RWPE2 (cell line): Measurements from ENCODE around the gene GRPEL1.

ENCODE experiments used
- ATAC-seq: fragments of 200-7000 bp; cut with Tn5 transposase; 3 replicates; pipeline ENCODE4 v1.9.1; 2021; ENCODE audit warnings: low read depth
- DNase-seq: peaks from one replicate; pipeline ENCODE4 v3.0.0-alpha.2; 2020; ENCODE audit warnings: low spot score
- H3K27ac ChIP-seq: fragments of 450-650 bp; 2 replicates; pipeline ENCODE4 v1.5.1; 2017; ENCODE audit warnings: mild to moderate bottlenecking; ENCODE audit not compliant: poor library complexity, severe bottlenecking
- H3K27me3 ChIP-seq: fragments of 250-450 bp; sonication (Bioruptor Pico); 2 replicates; pipeline ENCODE4 v1.5.1; 2021; ENCODE audit warnings: mild to moderate bottlenecking, moderate library complexity; ENCODE audit not compliant: insufficient read depth, poor library complexity, severe bottlenecking
- H3K36me3 ChIP-seq: fragments of 250-450 bp; sonication (Bioruptor Pico); 2 replicates; pipeline ENCODE4 v1.5.1; 2020; ENCODE audit warnings: low read depth, mild to moderate bottlenecking, moderate library complexity
- H3K4me1 ChIP-seq: fragments of 250-450 bp; sonication (Bioruptor Pico); 2 replicates; pipeline ENCODE4 v1.5.1; 2021; ENCODE audit warnings: mild to moderate bottlenecking, moderate library complexity; ENCODE audit not compliant: insufficient read depth, poor library complexity, severe bottlenecking
- H3K4me3 ChIP-seq: fragments of 250-450 bp; sonication (Bioruptor Pico); 2 replicates; pipeline ENCODE4 v1.5.1; 2021; ENCODE audit warnings: mild to moderate bottlenecking, moderate library complexity; ENCODE audit not compliant: severe bottlenecking
- H3K9me3 ChIP-seq: fragments of 250-450 bp; sonication (Bioruptor Pico); 2 replicates; pipeline ENCODE4 v1.5.1; 2021; ENCODE audit warnings: mild to moderate bottlenecking, moderate library complexity; ENCODE audit not compliant: severe bottlenecking
- CTCF ChIP-seq: fragments of 450-650 bp; IDR thresholded peaks from one replicate; pipeline ENCODE4 v1.5.1; 2017; ENCODE audit warnings: mild to moderate bottlenecking, moderate library complexity; ENCODE audit not compliant: poor library complexity, severe bottlenecking

The GRPEL1 gene

GRCh38 chr4:7111441-7111840 is 43.6 kb upstream of the GRPEL1 start:
- DNase-seq, result no peak
- ATAC-seq, result no peak
- no peak for TF ChIP-seq CTCF

DNA sequence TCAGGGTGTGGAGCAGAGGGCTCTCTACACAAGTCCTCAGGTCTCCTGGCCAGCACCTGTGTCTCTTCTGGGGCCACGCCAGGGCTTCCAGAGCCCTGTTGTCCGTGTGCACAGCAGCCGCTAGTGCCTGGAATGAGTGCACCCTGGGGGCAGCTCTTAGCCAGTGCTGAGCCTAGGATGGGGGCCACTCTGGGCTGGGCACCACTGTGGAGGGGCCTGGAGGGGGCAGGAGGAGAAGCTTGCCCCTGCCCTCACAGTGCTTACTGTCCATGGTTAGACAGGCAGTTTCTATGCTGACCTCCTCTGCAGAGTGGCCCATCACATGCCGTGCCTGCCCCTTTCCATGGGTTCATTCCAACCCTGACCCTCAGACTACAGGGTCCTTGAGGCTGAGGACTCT is 42.7 kb upstream of the GRPEL1 start:
- TF ChIP-seq CTCF, result no peak
- no peak for ATAC-seq
- DNase-seq, result no peak
- Histone ChIP-seq H3K4me3 (no peak overlapping the region), H3K36me3 (no peaks in the 10 kb centered on the region), H3K27ac (no peak overlapping the region), H3K27me3 (no peaks in the 10 kb centered on the region), H3K9me3 (no peaks in the 10 kb centered on the region), H3K4me1 (no peaks in the 10 kb centered on the region)

More at GRCh38 chr4:7111441-7111840, 43.6 kb upstream of the GRPEL1 start:
- Histone ChIP-seq H3K27ac (no peak overlapping the region), H3K9me3 (no peaks in the 10 kb centered on the region), H3K4me1 (no peaks in the 10 kb centered on the region), H3K4me3 (no peak overlapping the region), H3K27me3 (no peaks in the 10 kb centered on the region), H3K36me3 (no peaks in the 10 kb centered on the region)

GRCh38 chr4:7109169-7109568 is 41.3 kb upstream of the GRPEL1 start:
- no peak for TF ChIP-seq CTCF
- no peaks in the 10 kb centered on the region for H3K4me1 ChIP-seq
- no peaks in the 10 kb centered on the region for H3K36me3 ChIP-seq
- H3K27ac ChIP-seq, result no peak overlapping the region
- no peak overlapping the region for H3K4me3 ChIP-seq
- ATAC-seq (no peak), DNase-seq (no peak)
- H3K27me3 ChIP-seq, result no peaks in the 10 kb centered on the region
- H3K9me3 ChIP-seq, result no peaks in the 10 kb centered on the region

DNA sequence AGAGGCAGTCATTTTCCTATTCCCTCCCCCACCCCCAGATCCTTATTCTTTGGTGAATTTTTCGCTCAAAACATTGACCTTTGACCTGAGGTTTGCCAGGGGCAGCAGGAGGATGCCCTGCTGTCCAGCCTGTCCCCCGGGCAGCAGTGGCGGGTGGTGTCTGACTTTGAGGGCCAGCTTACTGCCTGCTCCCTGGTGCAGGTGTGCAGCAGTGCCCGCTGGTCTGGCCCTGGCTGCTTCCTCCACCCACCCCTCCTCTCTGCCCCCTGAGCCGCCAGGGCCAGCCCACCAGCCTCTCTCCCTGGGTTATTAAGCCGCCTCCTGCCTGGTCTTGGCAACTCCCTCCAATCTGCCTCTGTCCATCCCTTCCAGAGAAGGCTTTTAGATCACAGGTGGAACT is 40.8 kb upstream of the GRPEL1 start:
- H3K27ac ChIP-seq, result no peak overlapping the region
- no peaks in the 10 kb centered on the region for H3K36me3 ChIP-seq
- H3K27me3 ChIP-seq, result no peaks in the 10 kb centered on the region
- ATAC-seq, result no peak
- no peak for TF ChIP-seq CTCF
- no peaks in the 10 kb centered on the region for H3K4me1 ChIP-seq
- no peak overlapping the region for H3K4me3 ChIP-seq
- H3K9me3 ChIP-seq, result no peaks in the 10 kb centered on the region
- DNase-seq, result no peak

- DNase-seq (no peak), ATAC-seq (no peak)
- no peak overlapping the region for H3K27ac ChIP-seq
- no peaks in the 10 kb centered on the region for H3K27me3 ChIP-seq
- H3K4me1 ChIP-seq, result no peaks in the 10 kb centered on the region
- no peaks in the 10 kb centered on the region for H3K36me3 ChIP-seq
- no peak for TF ChIP-seq CTCF
- no peaks in the 10 kb centered on the region for H3K9me3 ChIP-seq
- no peak overlapping the region for H3K4me3 ChIP-seq
Observed at GRCh38 chr4:7108046-7108625, 40.3 kb upstream of the GRPEL1 start.
